NK-92 (cell line): ENCODE measurements around the gene CEP85L.
"Not testable (repeated sequence)": the region's sequence is repeated elsewhere in the genome, so short reads cannot be mapped to it uniquely, and the experiment has no call there.

Experiments used
- DNase-seq: peaks from one replicate; lab custom pipeline; 2025; ENCODE audit not compliant: unreplicated experiment; lab: John Stamatoyannopoulos, UW

Gene CEP85L

DNA sequence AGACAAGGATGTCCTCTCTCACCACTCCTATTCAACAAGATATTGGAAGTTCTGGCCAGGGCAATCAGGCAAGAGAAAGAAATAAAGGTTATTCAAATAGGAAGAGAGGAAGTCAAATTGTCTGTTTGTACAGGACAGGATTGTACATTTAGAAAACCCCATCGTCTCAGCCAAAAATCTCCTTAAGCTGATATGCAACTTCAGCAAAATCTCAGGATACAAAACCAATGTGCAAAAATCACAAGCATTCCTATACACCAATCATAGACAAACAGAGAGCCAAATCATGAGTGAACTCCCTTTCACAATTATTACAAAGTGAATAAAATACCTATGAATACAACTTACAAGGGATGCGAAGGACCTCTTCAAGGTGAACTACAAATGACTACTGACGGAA lies 217.2 kb downstream of the CEP85L start:
- DNase-seq: not testable (repeated sequence)

DNA sequence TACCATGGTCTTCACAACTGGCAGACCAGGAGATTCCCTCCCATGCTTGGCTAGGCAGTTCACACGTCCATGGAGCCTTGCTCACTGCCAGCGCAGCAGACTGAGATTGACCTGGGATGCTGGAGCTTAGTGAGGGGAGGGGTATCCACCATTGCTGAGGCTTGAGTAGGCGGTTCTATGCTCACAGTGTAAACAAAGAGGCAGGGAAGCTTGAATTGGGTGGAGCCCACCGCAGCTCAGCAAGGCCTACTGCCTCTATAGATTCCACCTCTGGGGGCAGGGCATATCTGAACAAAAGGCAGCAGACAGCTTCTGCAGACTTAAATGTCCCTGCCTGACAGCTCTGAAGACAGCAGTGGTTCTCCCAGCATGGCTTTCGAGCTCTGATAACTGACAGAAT lies 230.1 kb downstream of the CEP85L start:
- DNase-seq: not testable (repeated sequence)

GRCh38 chr6:118419448-118420394 lies 231.7 kb downstream of the CEP85L start:
- no peak for DNase-seq
